WI38 (cell line): Measurements from ENCODE around the gene B4GALNT4.
"Not testable (repeated sequence)": the region's sequence is repeated elsewhere in the genome, so short reads cannot be mapped to it uniquely, and the experiment has no call there.

Experiments used
- H3K4me3 ChIP-seq: 2 replicates; pipeline ENCODE4 v1.5.1; 2011; ENCODE audit warnings: low read depth, mild to moderate bottlenecking, control low read depth, low read length
- TF ChIP-seq, protein P1 (sequence below): IDR thresholded peaks from 2 replicates; pipeline ENCODE4 v1.5.1; 2012; ENCODE audit warnings: low read depth, mild to moderate bottlenecking, control low read depth, low read length

Gene B4GALNT4

DNA sequence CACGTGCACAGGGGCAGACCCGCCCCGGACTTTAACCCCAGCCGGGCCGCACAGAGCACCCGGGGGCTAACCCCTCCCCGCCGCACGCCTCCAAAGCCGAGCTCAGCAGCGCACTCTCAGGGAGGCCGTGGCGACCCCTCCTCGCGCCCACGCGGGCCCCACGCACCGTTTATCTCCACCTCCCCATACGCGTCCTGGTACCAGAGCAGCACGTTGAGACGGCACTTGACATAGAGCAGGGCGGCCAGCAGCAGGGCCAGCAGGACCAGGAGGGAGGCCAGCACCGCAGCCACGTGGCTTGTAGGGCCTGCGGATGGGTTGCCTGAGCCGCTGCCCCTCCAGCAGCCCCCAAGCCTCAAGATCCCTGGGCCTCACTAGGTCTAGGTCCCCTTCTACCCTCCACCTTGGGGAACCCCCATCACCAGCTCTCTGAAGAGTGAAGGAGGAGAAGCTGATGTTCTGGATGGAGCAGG lies 38.4 kb downstream of the B4GALNT4 start:
- TF ChIP-seq, protein P1, sequence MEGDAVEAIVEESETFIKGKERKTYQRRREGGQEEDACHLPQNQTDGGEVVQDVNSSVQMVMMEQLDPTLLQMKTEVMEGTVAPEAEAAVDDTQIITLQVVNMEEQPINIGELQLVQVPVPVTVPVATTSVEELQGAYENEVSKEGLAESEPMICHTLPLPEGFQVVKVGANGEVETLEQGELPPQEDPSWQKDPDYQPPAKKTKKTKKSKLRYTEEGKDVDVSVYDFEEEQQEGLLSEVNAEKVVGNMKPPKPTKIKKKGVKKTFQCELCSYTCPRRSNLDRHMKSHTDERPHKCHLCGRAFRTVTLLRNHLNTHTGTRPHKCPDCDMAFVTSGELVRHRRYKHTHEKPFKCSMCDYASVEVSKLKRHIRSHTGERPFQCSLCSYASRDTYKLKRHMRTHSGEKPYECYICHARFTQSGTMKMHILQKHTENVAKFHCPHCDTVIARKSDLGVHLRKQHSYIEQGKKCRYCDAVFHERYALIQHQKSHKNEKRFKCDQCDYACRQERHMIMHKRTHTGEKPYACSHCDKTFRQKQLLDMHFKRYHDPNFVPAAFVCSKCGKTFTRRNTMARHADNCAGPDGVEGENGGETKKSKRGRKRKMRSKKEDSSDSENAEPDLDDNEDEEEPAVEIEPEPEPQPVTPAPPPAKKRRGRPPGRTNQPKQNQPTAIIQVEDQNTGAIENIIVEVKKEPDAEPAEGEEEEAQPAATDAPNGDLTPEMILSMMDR, result no peak
- H3K4me3 ChIP-seq, result no peak overlapping the region

- TF ChIP-seq, protein P1, result no peak
- H3K4me3 ChIP-seq, result no peak overlapping the region
Observed at GRCh38 chr11:408154-409007, 39.1 kb downstream of the B4GALNT4 start.

DNA sequence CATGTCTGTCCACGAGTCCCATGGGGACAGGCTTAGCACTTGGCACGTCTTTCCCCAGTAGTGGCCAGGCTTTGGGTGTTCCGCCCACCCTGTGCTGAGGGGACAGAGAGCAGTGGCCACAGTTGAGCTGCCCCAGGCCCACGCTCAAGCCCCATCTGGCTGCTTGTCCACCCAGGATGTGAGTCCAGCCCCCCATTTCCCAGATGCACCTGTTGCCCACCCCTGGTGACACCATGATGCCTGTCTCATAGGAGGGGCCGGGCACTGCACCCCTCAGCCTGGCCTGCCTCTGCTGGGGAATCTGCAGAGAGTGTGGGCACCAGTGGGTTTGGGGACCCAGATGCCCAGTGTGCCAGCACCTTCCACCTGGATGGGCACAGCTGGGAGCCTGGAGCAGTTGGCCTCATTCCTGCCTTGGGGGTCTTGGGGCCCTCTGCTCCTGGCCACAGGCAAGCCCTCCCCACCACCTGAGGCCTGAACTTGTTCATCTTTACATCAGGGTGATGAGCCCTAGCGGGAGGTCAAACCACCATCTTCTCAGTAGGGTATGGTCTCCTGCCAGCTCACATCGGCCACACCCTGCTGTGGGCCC lies 39.8 kb downstream of the B4GALNT4 start:
- TF ChIP-seq, protein P1, result no peak
- no peak overlapping the region for H3K4me3 ChIP-seq

DNA sequence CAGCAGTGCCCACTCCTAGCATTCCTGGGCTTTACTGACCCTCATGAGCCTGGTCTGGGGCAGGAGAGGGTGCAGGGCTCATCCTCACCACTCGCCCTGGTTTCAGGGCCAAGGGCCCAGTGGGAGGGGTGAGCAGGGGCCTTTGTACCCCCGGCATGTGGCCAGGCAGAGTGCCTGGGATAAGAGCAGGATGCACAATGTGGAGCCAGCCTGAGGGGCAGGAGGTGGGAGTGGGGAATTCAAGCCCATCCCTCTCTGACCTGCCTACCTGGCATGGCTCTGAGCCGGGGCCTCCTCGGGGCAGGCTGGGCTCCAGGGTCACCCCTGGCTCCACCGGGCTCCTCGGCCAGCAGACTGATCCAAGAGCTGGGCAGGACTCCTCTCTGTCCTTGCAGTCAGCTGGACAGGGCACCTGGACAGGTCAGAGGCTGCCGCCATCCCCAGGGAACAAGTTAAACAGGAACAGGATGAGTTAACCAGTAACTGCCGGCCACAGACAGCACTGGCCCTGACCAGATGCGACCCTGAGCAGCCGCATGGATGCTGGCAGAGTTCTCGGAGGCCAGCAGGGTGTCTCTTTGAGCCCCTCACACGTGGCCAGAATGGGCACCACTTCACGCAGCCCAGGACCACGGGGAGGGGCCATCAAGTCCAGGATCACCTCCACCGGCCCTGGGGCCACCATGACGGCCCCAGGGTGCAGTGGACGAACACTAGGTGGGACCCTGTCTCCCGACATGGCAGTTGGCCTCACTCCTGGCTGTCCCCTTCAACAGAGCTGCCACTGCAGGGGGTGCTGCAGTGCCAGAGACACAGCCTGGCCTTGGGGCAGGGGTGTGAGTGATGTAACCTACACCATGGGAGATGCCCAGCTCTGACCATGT lies 40.5 kb downstream of the B4GALNT4 start:
- H3K4me3 ChIP-seq, result no peak overlapping the region
- TF ChIP-seq, protein P1, result no peak

- not testable (repeated sequence) for H3K4me3 ChIP-seq
Observed at GRCh38 chr11:410711-411110, 41.4 kb downstream of the B4GALNT4 start.

- H3K4me3 ChIP-seq, result not testable (repeated sequence)
Observed at GRCh38 chr11:411520-411919, 42.2 kb downstream of the B4GALNT4 start.

DNA sequence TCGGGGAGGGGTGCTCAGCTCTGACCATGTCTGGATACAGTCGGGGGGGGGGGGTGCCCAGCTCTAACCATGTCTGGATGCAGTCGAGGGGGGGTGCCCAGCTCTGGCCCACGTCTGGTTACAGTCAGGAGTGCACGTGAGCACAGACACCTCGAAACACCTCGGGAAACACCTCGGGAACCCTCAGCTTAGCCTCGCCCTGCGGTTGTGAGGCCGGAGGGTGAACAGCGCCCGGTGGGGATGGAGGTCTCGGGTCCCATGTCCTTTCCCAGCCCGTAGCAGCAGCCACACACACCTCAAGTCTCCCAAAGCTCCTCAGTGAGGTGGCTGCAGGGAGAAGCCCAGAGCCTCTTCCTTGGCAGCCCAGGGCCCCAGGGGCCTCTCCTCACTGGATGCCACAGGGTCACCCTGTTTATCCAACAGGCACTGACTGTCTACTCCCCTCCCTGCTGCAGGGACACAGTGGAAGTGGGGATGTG lies 43.4 kb downstream of the B4GALNT4 start:
- H3K4me3 ChIP-seq, result no peak overlapping the region

More for the DNA sequence above, 43.4 kb downstream of the B4GALNT4 start:
- TF ChIP-seq, protein P1, result no peak
